ENCODE results near the gene DNAH14.
"Not testable (repeated sequence)": the region's sequence is repeated elsewhere in the genome, so short reads cannot be mapped to it uniquely, and the experiment has no call there.

Gene DNAH14

DNA sequence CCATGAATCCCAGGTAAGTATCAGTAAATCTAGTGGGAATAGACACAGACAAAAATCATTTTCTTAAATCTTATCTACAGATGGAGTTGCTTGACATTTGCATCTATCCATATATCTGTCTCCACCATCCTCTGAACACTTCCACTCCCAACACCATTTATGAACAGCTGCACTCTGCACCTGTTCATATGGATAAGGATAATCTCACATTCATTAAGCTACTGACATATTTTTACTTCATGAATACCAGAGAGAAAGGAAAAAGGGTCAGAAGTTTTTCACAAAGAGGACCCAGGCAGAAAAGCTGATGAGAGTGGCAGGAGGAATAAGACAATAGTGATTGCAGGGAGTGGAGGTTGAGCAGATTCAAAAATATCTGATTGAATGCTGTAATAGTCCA, 222.6 kb downstream of the DNAH14 start:
- Histone ChIP-seq H3K9ac (ENCODE audit: insufficient read length, low read depth) (no peak overlapping the region), H3K9me3 (ENCODE audit: insufficient read depth, low read length) (no peaks in the 10 kb centered on the region), H3K36me3 (ENCODE audit: insufficient read depth, insufficient read length, low read length) (no peaks in the 10 kb centered on the region), H3K27me3 (ENCODE audit: insufficient read depth, insufficient read length) (no peaks in the 10 kb centered on the region), H3K4me3 (ENCODE audit: insufficient read length, low read depth) (no peak overlapping the region), H3K4me1 (ENCODE audit: insufficient read depth, insufficient read length) (no peaks in the 10 kb centered on the region)
- DNase-seq (ENCODE audit: low read depth, low spot score), result no peak
- no peak for TF ChIP-seq YY1 (IDR thresholded peaks at IDR 0.05; ENCODE audit: insufficient read depth, insufficient read length)
- TF ChIP-seq ZNF274 (IDR thresholded peaks at IDR 0.05; ENCODE audit: low read depth, low read length), result no peak
- TF ChIP-seq SUZ12 (IDR thresholded peaks at IDR 0.05; ENCODE audit: extremely low read depth, insufficient read depth, insufficient read length), result no peak

DNA sequence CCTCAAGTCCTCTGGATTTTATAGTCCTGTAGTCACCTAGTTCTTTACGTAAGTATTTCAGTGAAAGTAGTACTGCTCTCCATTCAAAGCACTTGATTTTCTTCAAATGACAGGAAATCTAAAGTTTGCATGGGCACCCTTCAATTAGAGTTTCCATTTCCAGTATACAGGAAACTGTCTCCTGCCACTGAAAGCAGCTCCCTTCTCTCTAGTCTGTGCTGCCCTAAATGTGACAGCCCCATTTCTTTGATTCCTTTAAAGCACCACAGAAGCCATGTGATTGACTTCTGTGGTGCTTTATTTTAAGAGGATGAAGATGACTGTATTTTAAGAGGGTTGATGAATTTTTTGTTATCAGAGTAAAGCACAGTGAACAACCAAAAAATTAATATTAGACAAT, 226.1 kb downstream of the DNAH14 start:
- Histone ChIP-seq H3K36me3 (ENCODE audit: insufficient read depth, insufficient read length, low read length) (no peaks in the 10 kb centered on the region), H3K4me1 (ENCODE audit: insufficient read depth, insufficient read length) (no peaks in the 10 kb centered on the region), H3K27me3 (ENCODE audit: insufficient read depth, insufficient read length) (no peaks in the 10 kb centered on the region), H3K4me3 (ENCODE audit: insufficient read length, low read depth) (no peak overlapping the region), H3K9ac (ENCODE audit: insufficient read length, low read depth) (no peak overlapping the region), H3K9me3 (ENCODE audit: insufficient read depth, low read length) (no peaks in the 10 kb centered on the region)
- no peak for DNase-seq (ENCODE audit: low read depth, low spot score)
- TF ChIP-seq SUZ12 (IDR thresholded peaks at IDR 0.05; ENCODE audit: extremely low read depth, insufficient read depth, insufficient read length), result no peak
- TF ChIP-seq ZNF274 (IDR thresholded peaks at IDR 0.05; ENCODE audit: low read depth, low read length), result no peak
- no peak for TF ChIP-seq YY1 (IDR thresholded peaks at IDR 0.05; ENCODE audit: insufficient read depth, insufficient read length)

- Histone ChIP-seq H3K9ac (ENCODE audit: insufficient read length, low read depth) (no peak overlapping the region), H3K4me1 (ENCODE audit: insufficient read depth, insufficient read length) (no peaks in the 10 kb centered on the region), H3K9me3 (ENCODE audit: insufficient read depth, low read length) (no peaks in the 10 kb centered on the region), H3K4me3 (ENCODE audit: insufficient read length, low read depth) (no peak overlapping the region), H3K36me3 (ENCODE audit: insufficient read depth, insufficient read length, low read length) (no peaks in the 10 kb centered on the region), H3K27me3 (ENCODE audit: insufficient read depth, insufficient read length) (no peaks in the 10 kb centered on the region)
- DNase-seq (ENCODE audit: low read depth, low spot score), result no peak
- TF ChIP-seq YY1 (IDR thresholded peaks at IDR 0.05; ENCODE audit: insufficient read depth, insufficient read length) (no peak), SUZ12 (IDR thresholded peaks at IDR 0.05; ENCODE audit: extremely low read depth, insufficient read depth, insufficient read length) (no peak), ZNF274 (IDR thresholded peaks at IDR 0.05; ENCODE audit: low read depth, low read length) (no peak)
Observed at GRCh38 chr1:225156254-225156653, 226.8 kb downstream of the DNAH14 start.

- H3K27me3 ChIP-seq (ENCODE audit: insufficient read depth, insufficient read length), result no peaks in the 10 kb centered on the region
- H3K9ac ChIP-seq (ENCODE audit: insufficient read length, low read depth), result no peak overlapping the region
- H3K4me1 ChIP-seq (ENCODE audit: insufficient read depth, insufficient read length), result no peaks in the 10 kb centered on the region
- H3K9me3 ChIP-seq (ENCODE audit: insufficient read depth, low read length), result no peaks in the 10 kb centered on the region
- no peak for DNase-seq (ENCODE audit: low read depth, low spot score)
- H3K36me3 ChIP-seq (ENCODE audit: insufficient read depth, insufficient read length, low read length), result no peaks in the 10 kb centered on the region
- no peak overlapping the region for H3K4me3 ChIP-seq (ENCODE audit: insufficient read length, low read depth)
- TF ChIP-seq SUZ12 (IDR thresholded peaks at IDR 0.05; ENCODE audit: extremely low read depth, insufficient read depth, insufficient read length) (no peak), ZNF274 (IDR thresholded peaks at IDR 0.05; ENCODE audit: low read depth, low read length) (no peak), YY1 (IDR thresholded peaks at IDR 0.05; ENCODE audit: insufficient read depth, insufficient read length) (no peak)
Observed at GRCh38 chr1:225158291-225158690, 228.8 kb downstream of the DNAH14 start.

DNA sequence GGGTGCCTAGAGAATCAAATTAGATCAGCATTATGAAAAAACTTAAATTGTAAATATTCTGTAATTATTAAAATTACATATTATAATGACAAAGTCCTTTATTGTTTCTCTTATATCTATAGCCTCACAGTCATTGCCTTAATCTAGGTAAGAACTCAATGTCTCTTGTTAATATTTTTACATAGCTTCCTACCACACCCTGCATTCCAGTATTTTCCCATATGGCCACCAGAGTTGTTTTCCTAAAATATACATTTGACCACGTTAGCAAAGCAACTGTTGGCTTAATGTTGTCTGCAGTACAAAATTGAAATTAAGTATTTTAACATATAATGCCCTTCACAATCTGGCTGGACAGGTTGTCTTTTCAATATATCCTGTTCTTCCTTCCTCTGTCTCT, 230.3 kb downstream of the DNAH14 start:
- H3K9ac ChIP-seq (ENCODE audit: insufficient read length, low read depth), result no peak overlapping the region
- no peaks in the 10 kb centered on the region for H3K4me1 ChIP-seq (ENCODE audit: insufficient read depth, insufficient read length)
- no peak for TF ChIP-seq ZNF274 (IDR thresholded peaks at IDR 0.05; ENCODE audit: low read depth, low read length)
- TF ChIP-seq SUZ12 (IDR thresholded peaks at IDR 0.05; ENCODE audit: extremely low read depth, insufficient read depth, insufficient read length), result no peak
- no peak for TF ChIP-seq YY1 (IDR thresholded peaks at IDR 0.05; ENCODE audit: insufficient read depth, insufficient read length)
- no peaks in the 10 kb centered on the region for H3K9me3 ChIP-seq (ENCODE audit: insufficient read depth, low read length)
- no peaks in the 10 kb centered on the region for H3K36me3 ChIP-seq (ENCODE audit: insufficient read depth, insufficient read length, low read length)
- no peaks in the 10 kb centered on the region for H3K27me3 ChIP-seq (ENCODE audit: insufficient read depth, insufficient read length)
- DNase-seq (ENCODE audit: low read depth, low spot score), result no peak
- H3K4me3 ChIP-seq (ENCODE audit: insufficient read length, low read depth), result no peak overlapping the region

DNA sequence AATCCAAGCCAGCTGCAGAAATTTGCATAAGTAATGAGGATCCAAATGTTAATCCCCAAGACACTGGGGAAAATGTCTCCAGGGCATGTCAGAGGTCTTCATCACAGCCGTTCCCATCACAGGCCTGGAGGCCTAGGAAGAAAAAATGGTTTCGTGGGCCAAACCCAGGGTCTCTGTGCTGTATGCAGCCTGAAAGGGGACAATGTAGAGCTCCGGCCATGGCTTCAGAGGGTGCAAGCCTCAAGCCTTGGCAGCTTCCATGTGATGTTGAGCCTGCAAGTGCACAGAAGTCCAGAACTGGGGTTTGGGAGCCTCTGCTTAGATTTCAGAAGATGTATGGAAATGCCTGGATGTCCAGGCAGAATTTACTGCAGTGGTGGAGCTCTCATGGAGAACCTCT, 247.9 kb downstream of the DNAH14 start:
- H3K36me3 ChIP-seq (ENCODE audit: insufficient read depth, insufficient read length, low read length); DNase-seq (ENCODE audit: low read depth, low spot score); H3K4me3 ChIP-seq (ENCODE audit: insufficient read length, low read depth); H3K4me1 ChIP-seq (ENCODE audit: insufficient read depth, insufficient read length); H3K27me3 ChIP-seq (ENCODE audit: insufficient read depth, insufficient read length); H3K9ac ChIP-seq (ENCODE audit: insufficient read length, low read depth): not testable (repeated sequence)
- H3K9me3 ChIP-seq (ENCODE audit: insufficient read depth, low read length), result peaks cover 55% of the 10 kb centered on the region

DNA sequence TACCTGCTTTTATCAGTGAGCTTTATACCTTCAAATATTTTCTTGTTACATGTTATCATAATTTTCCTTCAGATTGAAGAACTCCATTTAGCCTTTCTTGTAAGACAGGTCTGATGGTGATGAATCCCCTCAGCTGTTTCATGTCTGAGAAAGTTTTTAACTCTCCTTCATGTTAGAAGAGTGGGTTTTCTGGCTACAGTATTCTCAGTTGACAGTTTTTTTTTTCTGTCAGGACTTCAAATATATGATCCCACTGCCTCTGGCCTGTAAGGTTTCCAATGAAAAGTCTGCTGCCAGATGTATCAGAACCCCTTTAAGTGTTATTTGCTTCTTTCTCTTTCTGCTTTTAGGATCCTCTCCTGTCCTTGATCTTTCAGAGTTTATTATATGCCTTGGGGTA, 250.2 kb downstream of the DNAH14 start:
- TF ChIP-seq ZNF274 (IDR thresholded peaks at IDR 0.05; ENCODE audit: low read depth, low read length) (no peak), SUZ12 (IDR thresholded peaks at IDR 0.05; ENCODE audit: extremely low read depth, insufficient read depth, insufficient read length) (no peak), YY1 (IDR thresholded peaks at IDR 0.05; ENCODE audit: insufficient read depth, insufficient read length) (no peak)
- H3K36me3 ChIP-seq (ENCODE audit: insufficient read depth, insufficient read length, low read length), result no peaks in the 10 kb centered on the region
- no peak overlapping the region for H3K4me3 ChIP-seq (ENCODE audit: insufficient read length, low read depth)
- no peak overlapping the region for H3K9ac ChIP-seq (ENCODE audit: insufficient read length, low read depth)
- no peaks in the 10 kb centered on the region for H3K4me1 ChIP-seq (ENCODE audit: insufficient read depth, insufficient read length)
- H3K9me3 ChIP-seq (ENCODE audit: insufficient read depth, low read length), result peaks cover 55% of the 10 kb centered on the region
- H3K27me3 ChIP-seq (ENCODE audit: insufficient read depth, insufficient read length), result no peaks in the 10 kb centered on the region
- DNase-seq (ENCODE audit: low read depth, low spot score), result no peak

- Histone ChIP-seq H3K4me3 (ENCODE audit: insufficient read length, low read depth) (no peak overlapping the region), H3K27me3 (ENCODE audit: insufficient read depth, insufficient read length) (no peaks in the 10 kb centered on the region), H3K9me3 (ENCODE audit: insufficient read depth, low read length) (peaks cover 33% of the 10 kb centered on the region), H3K9ac (ENCODE audit: insufficient read length, low read depth) (no peak overlapping the region), H3K4me1 (ENCODE audit: insufficient read depth, insufficient read length) (no peaks in the 10 kb centered on the region), H3K36me3 (ENCODE audit: insufficient read depth, insufficient read length, low read length) (no peaks in the 10 kb centered on the region)
- DNase-seq (ENCODE audit: low read depth, low spot score), result no peak
- TF ChIP-seq YY1 (IDR thresholded peaks at IDR 0.05; ENCODE audit: insufficient read depth, insufficient read length) (no peak), SUZ12 (IDR thresholded peaks at IDR 0.05; ENCODE audit: extremely low read depth, insufficient read depth, insufficient read length) (no peak), ZNF274 (IDR thresholded peaks at IDR 0.05; ENCODE audit: low read depth, low read length) (no peak)
Observed at GRCh38 chr1:225182716-225183115, 253.2 kb downstream of the DNAH14 start.

Data from NT2/D1 (cell line).